ENCODE data around the gene MOB3C.
A peak's percentile ranks its signal among the peaks of the same experiment; 100 is the strongest.
"Not testable (repeated sequence)": the region's sequence is repeated elsewhere in the genome, so short reads cannot be mapped to it uniquely, and the experiment has no call there.

The MOB3C gene

GRCh38 chr1:46616277-46617107 lies at the start of gene MOB3C:
MOB3C (minus strand) TSS chr1:46616811; CDS start chr1:46613321, 3,490 bp downstream.
- DNase-seq: peak; percentile 63

- no peak for DNase-seq
Observed at GRCh38 chr1:46665983-46666382, 49.4 kb upstream of the MOB3C start.

- not testable (repeated sequence) for DNase-seq
Observed at GRCh38 chr1:46662919-46663318, 46.3 kb upstream of the MOB3C start.

- DNase-seq: not testable (repeated sequence)
Observed at GRCh38 chr1:46660116-46660515, 43.5 kb upstream of the MOB3C start.

- DNase-seq: no peak
Observed at GRCh38 chr1:46659307-46659870, 42.8 kb upstream of the MOB3C start.

- no peak for DNase-seq
Observed at GRCh38 chr1:46657775-46658174, 41.2 kb upstream of the MOB3C start.

GRCh38 chr1:46656643-46657042 lies 40.0 kb upstream of the MOB3C start:
- DNase-seq: no peak

- no peak for DNase-seq
Observed at GRCh38 chr1:46655848-46656247, 39.2 kb upstream of the MOB3C start.

- DNase-seq: not testable (repeated sequence)
Observed at GRCh38 chr1:46654698-46655097, 38.1 kb upstream of the MOB3C start.

GRCh38 chr1:46654012-46654411 lies 37.4 kb upstream of the MOB3C start:
- no peak for DNase-seq

GRCh38 chr1:46653405-46653958 lies 36.9 kb upstream of the MOB3C start:
- DNase-seq: no peak

GRCh38 chr1:46652321-46653100 lies 35.9 kb upstream of the MOB3C start:
- DNase-seq: no peak

- not testable (repeated sequence) for DNase-seq
Observed at GRCh38 chr1:46651152-46651551, 34.5 kb upstream of the MOB3C start.

GRCh38 chr1:46650491-46650890 lies 33.9 kb upstream of the MOB3C start:
- DNase-seq: no peak

GRCh38 chr1:46649764-46650163 lies 33.2 kb upstream of the MOB3C start:
- no peak for DNase-seq

- DNase-seq: no peak
Observed at GRCh38 chr1:46647611-46648010, 31.0 kb upstream of the MOB3C start.

- DNase-seq: no peak
Observed at GRCh38 chr1:46646844-46647243, 30.2 kb upstream of the MOB3C start.

GRCh38 chr1:46646331-46646730 lies 29.7 kb upstream of the MOB3C start:
- DNase-seq: no peak

GRCh38 chr1:46645815-46646214 lies 29.2 kb upstream of the MOB3C start:
- DNase-seq: no peak

- DNase-seq: no peak
Observed at GRCh38 chr1:46643368-46643775, 26.8 kb upstream of the MOB3C start.

- no peak for DNase-seq
Observed at GRCh38 chr1:46642115-46642680, 25.6 kb upstream of the MOB3C start.

GRCh38 chr1:46639547-46639946 lies 22.9 kb upstream of the MOB3C start:
- DNase-seq: no peak

- no peak for DNase-seq
Observed at GRCh38 chr1:46638921-46639320, 22.3 kb upstream of the MOB3C start.
